Ectodermal cell (in vitro differentiated cells): ENCODE measurements around the gene RPUSD1.
A peak's percentile ranks its signal among the peaks of the same experiment; 100 is the strongest.

Experiments
- H3K27ac ChIP-seq: 2 replicates; pipeline ENCODE4 v1.7.0; 2013; ENCODE audit warnings: mild to moderate bottlenecking, low read depth, low read length; ENCODE audit not compliant: insufficient read depth, poor library complexity, severe bottlenecking
- H3K27me3 ChIP-seq: 2 replicates; pipeline ENCODE4 v1.7.0; 2013; ENCODE audit warnings: mild to moderate bottlenecking, low read length; ENCODE audit not compliant: insufficient read depth, control insufficient read depth, poor library complexity, severe bottlenecking
- H3K36me3 ChIP-seq: one replicate; pipeline ENCODE4 v1.7.0; 2013; ENCODE audit warnings: low read length; ENCODE audit not compliant: control insufficient read depth, insufficient read depth
- H3K4me1 ChIP-seq: one replicate; pipeline ENCODE4 v1.7.0; 2013; ENCODE audit warnings: low read length; ENCODE audit not compliant: control insufficient read depth, insufficient read depth
- H3K4me3 ChIP-seq: 2 replicates; pipeline ENCODE4 v1.7.0; 2013; ENCODE audit warnings: low read depth, low read length, control low read depth; ENCODE audit not compliant: insufficient read depth
- H3K9me3 ChIP-seq: 2 replicates; pipeline ENCODE4 v1.7.0; 2013; ENCODE audit warnings: mild to moderate bottlenecking, low read length, moderate library complexity; ENCODE audit not compliant: control insufficient read depth
- WGBS, 2 experiments: methylation state at CpG; one replicate each; pipeline ENCODE4 v1.1.7; 2013; ENCODE audit warnings: missing lambda C conversion rate in 2 of 2; 5-methylcytosine and 5-hydroxymethylcytosine counted together

Gene RPUSD1

GRCh38 chr16:793414-793813 lies 5.2 kb upstream of the RPUSD1 start:
- peaks cover 10% of the 10 kb centered on the region for H3K4me1 ChIP-seq
- H3K27me3 ChIP-seq = peaks cover 2% of the 10 kb centered on the region
- H3K4me3 ChIP-seq = no peak overlapping the region
- WGBS, 2 experiments = 95 to 96% methylated on average over 8 of the region's 8 CpGs
- H3K9me3 ChIP-seq = no peaks in the 10 kb centered on the region
- peaks cover 28% of the 10 kb centered on the region for H3K36me3 ChIP-seq
- H3K27ac ChIP-seq = no peak overlapping the region

- 96% methylated on average over 46 of the region's 46 CpGs for WGBS, 2 experiments
- no peaks in the 10 kb centered on the region for H3K27me3 ChIP-seq
- H3K4me3 ChIP-seq = no peak overlapping the region
- H3K9me3 ChIP-seq = no peaks in the 10 kb centered on the region
- peaks cover 28% of the 10 kb centered on the region for H3K36me3 ChIP-seq
- peaks cover 12% of the 10 kb centered on the region for H3K4me1 ChIP-seq
- H3K27ac ChIP-seq = no peak overlapping the region
Observed at GRCh38 chr16:792221-792995, 4.2 kb upstream of the RPUSD1 start.

- 97% methylated on average over 23 of the region's 23 CpGs for WGBS, 2 experiments
- Histone ChIP-seq H3K36me3 (peaks cover 25% of the 10 kb centered on the region), H3K4me3 (no peak overlapping the region), H3K27ac (no peak overlapping the region), H3K9me3 (no peaks in the 10 kb centered on the region), H3K27me3 (no peaks in the 10 kb centered on the region), H3K4me1 (peaks cover 12% of the 10 kb centered on the region)
Observed at GRCh38 chr16:791131-791530, 3.0 kb upstream of the RPUSD1 start.

- peaks cover 12% of the 10 kb centered on the region for H3K4me1 ChIP-seq
- no peak overlapping the region for H3K27ac ChIP-seq
- 96% methylated on average over 17 of the region's 17 CpGs for WGBS, 2 experiments
- H3K36me3 ChIP-seq = peaks cover 29% of the 10 kb centered on the region
- H3K4me3 ChIP-seq = no peak overlapping the region
- no peaks in the 10 kb centered on the region for H3K27me3 ChIP-seq
- no peaks in the 10 kb centered on the region for H3K9me3 ChIP-seq
Observed at GRCh38 chr16:790086-790485, 1.9 kb upstream of the RPUSD1 start.

GRCh38 chr16:789191-789850 lies 1.1 kb upstream of the RPUSD1 start:
- H3K4me3 ChIP-seq = peak overlapping the region; percentile 86
- peaks cover 29% of the 10 kb centered on the region for H3K36me3 ChIP-seq
- no peaks in the 10 kb centered on the region for H3K27me3 ChIP-seq
- no peaks in the 10 kb centered on the region for H3K9me3 ChIP-seq
- 79 to 80% methylated on average over 33 of the region's 33 CpGs for WGBS, 2 experiments
- no peak overlapping the region for H3K27ac ChIP-seq
- peaks cover 12% of the 10 kb centered on the region for H3K4me1 ChIP-seq

GRCh38 chr16:788399-789126 lies 382 bp upstream of the RPUSD1 start, which contains the start of gene CHTF18:
Gene CHTF18 (plus strand): TSS chr16:788620. CDS start chr16:788685, 65 bp downstream.
- no peaks in the 10 kb centered on the region for H3K27me3 ChIP-seq
- H3K4me3 ChIP-seq = peak within 1 kb of the TSS; percentile 86
- H3K36me3 ChIP-seq = peaks cover 29% of the 10 kb centered on the region
- H3K27ac ChIP-seq = no peak within 1 kb of the TSS
- no peaks in the 10 kb centered on the region for H3K9me3 ChIP-seq
- peaks cover 12% of the 10 kb centered on the region for H3K4me1 ChIP-seq
- 0 to 1% methylated on average over 97 of the region's 97 CpGs for WGBS, 2 experiments

GRCh38 chr16:787321-787966 lies 737 bp downstream of the RPUSD1 start:
- WGBS, 2 experiments = 52 to 53% methylated on average over 47 of the region's 47 CpGs
- Histone ChIP-seq H3K4me3 (peak overlapping the region; percentile 61), H3K36me3 (peaks cover 27% of the 10 kb centered on the region), H3K27ac (no peak overlapping the region), H3K27me3 (no peaks in the 10 kb centered on the region), H3K9me3 (no peaks in the 10 kb centered on the region), H3K4me1 (peaks cover 12% of the 10 kb centered on the region)

GRCh38 chr16:785563-786535 lies 2.3 kb downstream of the RPUSD1 start:
- 72% methylated on average over 58 of the region's 58 CpGs for WGBS, 2 experiments
- Histone ChIP-seq H3K4me1 (peaks cover 12% of the 10 kb centered on the region), H3K36me3 (peaks cover 14% of the 10 kb centered on the region), H3K27me3 (no peaks in the 10 kb centered on the region), H3K4me3 (no peak overlapping the region), H3K9me3 (no peaks in the 10 kb centered on the region), H3K27ac (no peak overlapping the region)

GRCh38 chr16:784431-784830 lies 3.8 kb downstream of the RPUSD1 start:
- Histone ChIP-seq H3K27me3 (peaks cover 3% of the 10 kb centered on the region), H3K4me3 (no peak overlapping the region), H3K4me1 (peaks cover 9% of the 10 kb centered on the region), H3K9me3 (no peaks in the 10 kb centered on the region), H3K27ac (no peak overlapping the region), H3K36me3 (peaks cover 5% of the 10 kb centered on the region)
- 95 to 96% methylated on average over 19 of the region's 19 CpGs for WGBS, 2 experiments
